HepG2 (cell line): Measurements from ENCODE around the gene CKAP2L. TPM values are rescaled to one million over a fixed set of nuclear protein-coding genes. Genes with fewer than 3 reads are reported as not detected.

ENCODE experiments used
- NFE2 ChIP-seq: sonication (generic); formaldehyde crosslinking; IDR thresholded peaks from 2 replicates; pipeline ENCODE4 v1.4.0; 2020; ENCODE audit warnings: missing genetic modification reagents
- RNF219 ChIP-seq: sonication (generic); formaldehyde crosslinking; IDR thresholded peaks from 2 replicates; pipeline ENCODE4 v1.5.0; 2020; ENCODE audit warnings: mild to moderate bottlenecking, missing genetic modification reagents
- SP1 ChIP-seq, 2 experiments: fragments of 450-650 bp in 1 of 2; sonication (generic) in 1 of 2; formaldehyde crosslinking in 1 of 2; IDR thresholded peaks; 2 replicates each; pipeline versions ENCODE4 v1.4.0 to v1.6.1; 2016 to 2020; ENCODE audit warnings: missing genetic modification reagents in 1 of 2
- ZFP91 ChIP-seq: sonication (generic); formaldehyde crosslinking; IDR thresholded peaks from 2 replicates; pipeline ENCODE4 v1.9.0; 2022; ENCODE audit warnings: missing genetic modification reagents, mild to moderate bottlenecking, borderline replicate concordance
- polyA plus RNA-seq, 8 experiments: library from polyadenylated mRNA; depleted of rRNA in 3 of 8; stranded (reverse) in 7 of 8; unstranded in 1 of 8; fragments of >200 nt; fragmentation: Illumina TruSeq in 4 of 8; extraction: Trizol in 4 of 8; gene quantifications; 2 replicates each; pipeline versions ENCODE4 v1.2.1 to v1.2.3, GENCODE V29; 2011 to 2016; ENCODE audit warnings: low read depth in 4 of 8, missing spikeins in 1 of 8, mixed read lengths in 1 of 8; ENCODE audit not compliant: insufficient read depth in 1 of 8
- total RNA-seq, 5 experiments: library from RNA; depleted of rRNA; stranded (reverse); fragments of >200 nt; fragmentation: Illumina TruSeq; extraction: Trizol; gene quantifications; 2 replicates each; pipeline ENCODE4 v1.2.3, GENCODE V29; 2016; ENCODE audit warnings: low read depth in 1 of 5
- TF ChIP-seq, protein P1 (sequence below): IDR thresholded peaks from 2 replicates; pipeline ENCODE4 v1.6.1; 2016; ENCODE audit warnings: missing compliant biosample characterization, missing genetic modification reagents, borderline replicate concordance
- TF ChIP-seq, protein P2 (sequence below): sonication (generic); formaldehyde crosslinking; IDR thresholded peaks from 2 replicates; pipeline ENCODE4 v1.4.0; 2020; ENCODE audit warnings: missing genetic modification reagents

Gene CKAP2L
- total and polyA plus RNA-seq, 2 of the 13 experiments (the other 11 are each of a cell fraction or from before 2014, with no cell fraction given): 7.1 to 9.5 TPM

GRCh38 chr2:112773556-112773955 is 9.1 kb upstream of the CKAP2L start (continued):
- TF ChIP-seq, protein P1, sequence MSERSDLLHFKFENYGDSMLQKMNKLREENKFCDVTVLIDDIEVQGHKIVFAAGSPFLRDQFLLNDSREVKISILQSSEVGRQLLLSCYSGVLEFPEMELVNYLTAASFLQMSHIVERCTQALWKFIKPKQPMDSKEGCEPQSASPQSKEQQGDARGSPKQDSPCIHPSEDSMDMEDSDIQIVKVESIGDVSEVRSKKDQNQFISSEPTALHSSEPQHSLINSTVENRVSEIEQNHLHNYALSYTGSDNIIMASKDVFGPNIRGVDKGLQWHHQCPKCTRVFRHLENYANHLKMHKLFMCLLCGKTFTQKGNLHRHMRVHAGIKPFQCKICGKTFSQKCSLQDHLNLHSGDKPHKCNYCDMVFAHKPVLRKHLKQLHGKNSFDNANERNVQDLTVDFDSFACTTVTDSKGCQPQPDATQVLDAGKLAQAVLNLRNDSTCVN: no peak
- TF ChIP-seq NFE2 (no peak), RNF219 (no peak), ZFP91 (CRISPR knock-in tag) (no peak), SP1 (IDR thresholded peaks at IDR 0.05) (no peak), SP1 (CRISPR knock-in tag; IDR thresholded peaks at IDR 0.05) (no peak)
- TF ChIP-seq, protein P2, sequence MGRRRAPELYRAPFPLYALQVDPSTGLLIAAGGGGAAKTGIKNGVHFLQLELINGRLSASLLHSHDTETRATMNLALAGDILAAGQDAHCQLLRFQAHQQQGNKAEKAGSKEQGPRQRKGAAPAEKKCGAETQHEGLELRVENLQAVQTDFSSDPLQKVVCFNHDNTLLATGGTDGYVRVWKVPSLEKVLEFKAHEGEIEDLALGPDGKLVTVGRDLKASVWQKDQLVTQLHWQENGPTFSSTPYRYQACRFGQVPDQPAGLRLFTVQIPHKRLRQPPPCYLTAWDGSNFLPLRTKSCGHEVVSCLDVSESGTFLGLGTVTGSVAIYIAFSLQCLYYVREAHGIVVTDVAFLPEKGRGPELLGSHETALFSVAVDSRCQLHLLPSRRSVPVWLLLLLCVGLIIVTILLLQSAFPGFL (CRISPR knock-in tag): no peak
